Cerebellar cortex (tissue), 1 donor: ENCODE measurements around the gene DEPP1.

Source experiments
- DNase-seq: peaks from one replicate; pipeline ENCODE4 v3.0.0-alpha.2; 2015; ENCODE audit warnings: low spot score

DEPP1 gene

DNA sequence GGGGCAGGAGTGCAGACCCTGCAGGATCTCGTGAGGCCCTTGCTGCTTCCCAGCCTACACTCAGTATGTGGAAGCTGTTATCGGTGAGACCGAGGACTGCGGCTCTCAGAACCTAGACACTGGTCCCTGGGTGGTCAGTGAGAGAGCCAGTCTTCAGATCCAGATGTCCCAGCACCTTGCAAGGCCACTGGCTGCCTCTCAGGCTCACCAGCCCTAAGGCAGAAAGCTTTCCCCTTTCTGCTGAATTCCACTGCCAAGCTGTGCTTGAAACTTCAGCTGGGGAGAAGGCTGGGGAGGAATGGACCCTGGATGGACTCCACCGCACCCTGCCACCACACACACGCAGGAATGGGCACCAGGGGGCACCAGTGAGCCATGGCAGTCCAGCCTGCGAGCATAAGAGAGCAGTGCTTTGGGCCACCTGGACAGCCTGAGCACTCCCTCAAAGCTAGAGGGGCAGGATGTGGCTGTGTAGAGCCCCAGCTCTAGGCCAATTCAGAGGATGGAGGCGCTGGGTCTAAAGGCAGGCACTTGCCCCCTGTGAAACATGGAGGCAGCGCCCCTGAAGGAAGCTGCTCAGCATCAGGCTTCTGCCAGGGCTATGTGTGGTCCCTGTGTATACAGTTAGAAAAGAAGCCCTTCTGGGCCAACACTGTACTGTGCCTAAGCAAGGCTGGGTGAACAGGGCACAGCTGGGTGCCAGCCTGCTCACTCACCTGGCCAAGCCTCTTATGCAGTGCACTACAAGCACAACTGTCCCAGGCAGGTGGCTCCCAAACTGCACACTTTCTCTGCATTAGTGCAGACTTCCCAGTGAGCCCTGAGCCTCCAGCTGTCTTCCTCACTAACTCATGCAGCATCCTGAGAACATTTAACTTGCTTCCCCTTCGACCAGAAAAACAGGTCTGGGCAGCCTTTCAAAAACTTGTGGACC, 45.8 kb downstream of the DEPP1 start:
- DNase-seq, result peak; percentile 90

GRCh38 chr10:44931621-44932516, 46.7 kb downstream of the DEPP1 start:
- no peak for DNase-seq

GRCh38 chr10:44930904-44931620, 47.5 kb downstream of the DEPP1 start:
- no peak for DNase-seq

GRCh38 chr10:44929356-44930255, 49.0 kb downstream of the DEPP1 start:
- DNase-seq, result no peak

DNA sequence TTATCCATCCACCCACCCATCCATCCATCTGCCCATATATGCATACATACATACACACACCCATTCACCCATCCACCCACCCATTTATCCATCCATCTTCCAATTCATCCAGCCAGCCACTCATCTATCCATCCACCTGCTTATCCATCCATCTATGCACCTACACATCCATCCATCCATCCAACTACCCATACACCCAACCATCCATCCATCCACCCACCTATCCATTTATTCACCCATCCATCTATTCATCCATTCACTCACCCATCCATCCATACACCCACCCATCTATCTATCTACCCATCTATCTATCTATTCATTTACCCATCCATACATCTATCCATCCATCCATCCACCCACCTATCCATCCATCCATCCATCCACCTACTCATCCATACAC, 50.1 kb downstream of the DEPP1 start:
- DNase-seq, result no peak

GRCh38 chr10:44927352-44927751, 51.3 kb downstream of the DEPP1 start:
- no peak for DNase-seq

- DNase-seq, result no peak
Measured at GRCh38 chr10:44926751-44927351, 51.8 kb downstream of the DEPP1 start.
